Osteoblast (primary cell): ENCODE data around the gene PDE1C. TPM values are rescaled to one million over a fixed set of nuclear protein-coding genes. Genes with fewer than 3 reads are reported as not detected.

Experiments
- DNase-seq: peaks from one replicate; pipeline ENCODE4 v3.0.0; 2011; ENCODE audit warnings: low spot score, mixed read lengths; ENCODE audit not compliant: insufficient read length; ENCODE audit errors: missing footprints
- H2AFZ ChIP-seq: 2 replicates; pipeline ENCODE4 v1.6.0; 2011; ENCODE audit warnings: mild to moderate bottlenecking, low read length
- H3K27ac ChIP-seq: 2 replicates; pipeline ENCODE4 v1.5.1; 2011; ENCODE audit warnings: mild to moderate bottlenecking, low read depth, low read length, moderate library complexity
- H3K27me3 ChIP-seq: 2 replicates; pipeline ENCODE4 v1.6.0; 2012; ENCODE audit warnings: mild to moderate bottlenecking, control low read depth, inconsistent platforms, low read length, moderate library complexity; ENCODE audit not compliant: insufficient read depth
- H3K36me3 ChIP-seq: 2 replicates; pipeline ENCODE4 v1.5.1; 2011; ENCODE audit warnings: mild to moderate bottlenecking, low read length, control low read depth, moderate library complexity; ENCODE audit not compliant: insufficient read depth
- H3K4me1 ChIP-seq: 2 replicates; pipeline ENCODE4 v1.5.1; 2011; ENCODE audit warnings: mild to moderate bottlenecking, low read length, control low read depth, moderate library complexity; ENCODE audit not compliant: insufficient read depth
- H3K4me2 ChIP-seq: 2 replicates; pipeline ENCODE4 v1.6.0; 2011; ENCODE audit warnings: mild to moderate bottlenecking, low read length; ENCODE audit not compliant: insufficient read depth
- H3K4me3 ChIP-seq: fragments of 200-600 bp; sonication (generic); 3 replicates; pipeline ENCODE4 v1.5.1; 2012; ENCODE audit warnings: mild to moderate bottlenecking, low read length, inconsistent platforms; ENCODE audit not compliant: insufficient read depth
- H3K79me2 ChIP-seq: 2 replicates; pipeline ENCODE4 v1.6.0; 2012; ENCODE audit warnings: mild to moderate bottlenecking, low read length, control low read depth, inconsistent platforms; ENCODE audit not compliant: insufficient read depth
- H3K9me3 ChIP-seq: 2 replicates; pipeline ENCODE4 v1.5.1; 2011; ENCODE audit warnings: low read depth, low read length, control low read depth
- H4K20me1 ChIP-seq: 2 replicates; pipeline ENCODE4 v1.6.0; 2012; ENCODE audit warnings: mild to moderate bottlenecking, low read length, control low read depth; ENCODE audit not compliant: insufficient read depth
- total RNA-seq: library from RNA; depleted of rRNA; stranded (reverse); fragments of >200 nt; gene quantifications from 2 replicates; pipeline ENCODE4 v1.2.3, GENCODE V29; 2012
- TF ChIP-seq, protein P1 (sequence below): IDR thresholded peaks from 2 replicates; pipeline ENCODE4 v1.5.1; 2011; ENCODE audit warnings: mild to moderate bottlenecking, low read depth, low read length, moderate library complexity; ENCODE audit errors: extremely low read depth

The PDE1C gene
- total RNA-seq, 1 donor = 149 TPM

DNA sequence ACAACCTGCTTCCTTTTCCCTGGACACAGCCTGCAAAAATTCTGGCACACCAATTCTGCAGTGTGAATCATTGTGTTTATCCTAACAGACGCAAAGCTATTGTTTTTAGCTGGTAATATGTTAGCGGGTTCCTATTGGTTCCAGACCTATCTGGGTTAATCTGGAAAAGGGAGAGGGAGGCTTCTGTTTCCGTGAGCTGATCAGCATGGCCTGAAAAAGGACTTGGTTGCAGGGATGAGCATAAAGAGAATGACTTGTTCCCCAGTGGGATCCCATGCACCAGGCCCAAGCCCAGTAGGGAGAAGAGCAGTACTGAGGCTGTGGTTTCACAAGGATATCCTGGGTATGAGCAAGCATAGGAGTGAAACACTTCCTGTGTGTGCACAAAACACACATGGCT lies 78.4 kb downstream of the PDE1C start:
- TF ChIP-seq, protein P1, sequence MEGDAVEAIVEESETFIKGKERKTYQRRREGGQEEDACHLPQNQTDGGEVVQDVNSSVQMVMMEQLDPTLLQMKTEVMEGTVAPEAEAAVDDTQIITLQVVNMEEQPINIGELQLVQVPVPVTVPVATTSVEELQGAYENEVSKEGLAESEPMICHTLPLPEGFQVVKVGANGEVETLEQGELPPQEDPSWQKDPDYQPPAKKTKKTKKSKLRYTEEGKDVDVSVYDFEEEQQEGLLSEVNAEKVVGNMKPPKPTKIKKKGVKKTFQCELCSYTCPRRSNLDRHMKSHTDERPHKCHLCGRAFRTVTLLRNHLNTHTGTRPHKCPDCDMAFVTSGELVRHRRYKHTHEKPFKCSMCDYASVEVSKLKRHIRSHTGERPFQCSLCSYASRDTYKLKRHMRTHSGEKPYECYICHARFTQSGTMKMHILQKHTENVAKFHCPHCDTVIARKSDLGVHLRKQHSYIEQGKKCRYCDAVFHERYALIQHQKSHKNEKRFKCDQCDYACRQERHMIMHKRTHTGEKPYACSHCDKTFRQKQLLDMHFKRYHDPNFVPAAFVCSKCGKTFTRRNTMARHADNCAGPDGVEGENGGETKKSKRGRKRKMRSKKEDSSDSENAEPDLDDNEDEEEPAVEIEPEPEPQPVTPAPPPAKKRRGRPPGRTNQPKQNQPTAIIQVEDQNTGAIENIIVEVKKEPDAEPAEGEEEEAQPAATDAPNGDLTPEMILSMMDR = no peak
- peak overlapping the region; percentile 29 for H3K27ac ChIP-seq
- peaks cover 11% of the 10 kb centered on the region for H3K79me2 ChIP-seq
- peaks cover 6% of the 10 kb centered on the region for H4K20me1 ChIP-seq
- H2AFZ ChIP-seq = no peak overlapping the region
- H3K4me2 ChIP-seq = peak overlapping the region; percentile 34
- no peaks in the 10 kb centered on the region for H3K27me3 ChIP-seq
- H3K36me3 ChIP-seq = no peaks in the 10 kb centered on the region
- no peaks in the 10 kb centered on the region for H3K9me3 ChIP-seq
- H3K4me1 ChIP-seq = peaks cover 19% of the 10 kb centered on the region
- peak; percentile 52 for DNase-seq
- no peak overlapping the region for H3K4me3 ChIP-seq

DNA sequence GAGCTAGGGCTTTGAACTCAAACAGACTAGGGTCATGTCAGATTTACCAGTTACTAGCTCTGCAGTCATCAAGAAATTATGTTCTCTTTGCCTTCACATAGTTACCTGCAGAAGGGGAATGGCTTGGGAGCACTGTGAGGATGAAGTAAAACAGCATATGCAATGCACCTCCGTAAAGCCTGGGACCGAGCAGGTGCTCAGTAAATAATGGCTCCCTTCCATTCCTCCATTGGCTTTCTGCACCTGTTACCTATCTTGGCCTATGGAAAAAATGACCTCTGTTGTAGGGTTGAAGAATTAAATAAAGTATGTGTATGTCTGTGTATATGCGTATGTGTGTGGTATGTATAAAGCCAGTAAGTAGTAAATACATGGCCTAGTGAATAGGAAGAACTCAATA lies 78.8 kb downstream of the PDE1C start:
- Histone ChIP-seq H3K4me3 (no peak overlapping the region), H2AFZ (no peak overlapping the region), H3K4me2 (peak overlapping the region; percentile 34), H3K79me2 (peaks cover 11% of the 10 kb centered on the region), H4K20me1 (peaks cover 6% of the 10 kb centered on the region), H3K27me3 (no peaks in the 10 kb centered on the region), H3K36me3 (no peaks in the 10 kb centered on the region), H3K9me3 (no peaks in the 10 kb centered on the region), H3K4me1 (peaks cover 23% of the 10 kb centered on the region), H3K27ac (no peak overlapping the region)
- TF ChIP-seq, protein P1 = no peak
- DNase-seq = no peak

DNA sequence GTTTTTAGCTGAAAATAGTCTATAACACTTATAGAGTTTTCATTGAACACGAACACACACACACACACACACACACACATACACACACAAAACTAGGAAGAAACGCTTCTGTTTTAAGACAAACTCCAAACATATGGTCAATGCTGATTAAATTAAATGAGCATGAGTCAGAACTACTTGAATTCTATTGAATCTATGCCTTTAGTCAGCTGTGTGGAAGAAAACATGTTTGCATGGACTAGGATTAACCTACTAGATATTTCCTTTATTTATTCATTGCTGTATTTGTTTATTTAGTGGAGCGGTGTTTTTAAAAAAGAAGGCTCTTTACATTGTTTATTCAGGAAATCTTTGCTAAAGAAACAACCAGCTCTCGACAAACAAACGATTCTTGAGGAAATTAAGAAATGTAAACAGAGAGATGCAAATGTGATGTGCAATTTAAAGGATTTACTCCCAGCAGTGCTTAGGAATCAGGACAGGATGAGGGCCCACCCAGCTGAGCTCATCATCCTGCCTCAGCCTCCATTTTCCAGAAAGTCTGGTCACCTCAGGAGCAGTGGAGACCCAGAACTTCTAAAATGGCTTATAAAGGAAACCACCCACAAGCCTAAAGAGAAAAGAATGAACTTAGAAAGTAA lies 83.2 kb downstream of the PDE1C start:
- H3K27me3 ChIP-seq = no peaks in the 10 kb centered on the region
- no peaks in the 10 kb centered on the region for H3K36me3 ChIP-seq
- no peak overlapping the region for H3K4me2 ChIP-seq
- H3K4me3 ChIP-seq = no peak overlapping the region
- H3K79me2 ChIP-seq = peaks cover 9% of the 10 kb centered on the region
- peak; percentile 65 for DNase-seq
- TF ChIP-seq, protein P1 = no peak
- no peaks in the 10 kb centered on the region for H3K9me3 ChIP-seq
- no peak overlapping the region for H2AFZ ChIP-seq
- peak overlapping the region; percentile 7 for H3K27ac ChIP-seq
- H4K20me1 ChIP-seq = peaks cover 6% of the 10 kb centered on the region
- peaks cover 18% of the 10 kb centered on the region for H3K4me1 ChIP-seq

- Histone ChIP-seq H3K27me3 (no peaks in the 10 kb centered on the region), H3K79me2 (peaks cover 11% of the 10 kb centered on the region), H4K20me1 (peaks cover 3% of the 10 kb centered on the region), H3K9me3 (no peaks in the 10 kb centered on the region), H3K27ac (no peak overlapping the region), H3K4me2 (no peak overlapping the region), H3K36me3 (peaks cover 6% of the 10 kb centered on the region), H3K4me1 (peaks cover 10% of the 10 kb centered on the region), H2AFZ (no peak overlapping the region), H3K4me3 (no peak overlapping the region)
- no peak for DNase-seq
- TF ChIP-seq, protein P1 = no peak
Observed at GRCh38 chr7:31982962-31983361, 87.2 kb downstream of the PDE1C start.
